Astrocyte of the cerebellum (primary cell): ENCODE results near the gene CPED1.
"Not testable (repeated sequence)": the region's sequence is repeated elsewhere in the genome, so short reads cannot be mapped to it uniquely, and the experiment has no call there.

Source experiments
- DNase-seq: peaks from one replicate; pipeline ENCODE4 v3.0.0-alpha.2; 2011; ENCODE audit warnings: low read depth
- H3K4me3 ChIP-seq: 2 replicates; pipeline ENCODE4 v1.5.1; 2011; ENCODE audit warnings: mild to moderate bottlenecking, low read depth, low read length, moderate library complexity
- in situ Hi-C: cut with HindIII; loops from 2 replicates; pipeline ENCODE4 v1.10.0; 2017; ENCODE audit warnings: low sequenced_read_pairs
- TF ChIP-seq, protein P1 (sequence below): IDR thresholded peaks from 2 replicates; pipeline ENCODE4 v1.5.1; 2012; ENCODE audit warnings: low read length, low read depth, moderate library complexity, mild to moderate bottlenecking; ENCODE audit errors: missing control alignments

The CPED1 gene

DNA sequence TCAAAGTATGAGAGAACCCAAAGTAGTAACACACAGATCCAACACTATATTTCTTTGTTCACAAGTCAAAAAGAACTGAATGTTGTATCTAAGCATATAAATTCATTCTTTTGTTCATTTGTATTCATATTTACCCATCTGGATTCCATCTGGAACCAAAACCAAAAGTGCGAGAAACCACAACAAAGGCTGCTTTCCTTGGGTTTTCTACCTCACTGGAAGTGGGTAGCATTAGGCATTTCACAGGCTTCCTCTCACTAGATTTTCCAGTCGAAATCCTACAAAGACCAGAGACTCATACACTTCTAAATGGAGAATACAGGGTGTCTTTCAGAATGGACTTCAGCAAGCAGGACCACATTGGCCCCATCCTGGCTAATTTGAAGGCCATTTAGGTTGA, 230.5 kb downstream of the CPED1 start:
- TF ChIP-seq, protein P1, sequence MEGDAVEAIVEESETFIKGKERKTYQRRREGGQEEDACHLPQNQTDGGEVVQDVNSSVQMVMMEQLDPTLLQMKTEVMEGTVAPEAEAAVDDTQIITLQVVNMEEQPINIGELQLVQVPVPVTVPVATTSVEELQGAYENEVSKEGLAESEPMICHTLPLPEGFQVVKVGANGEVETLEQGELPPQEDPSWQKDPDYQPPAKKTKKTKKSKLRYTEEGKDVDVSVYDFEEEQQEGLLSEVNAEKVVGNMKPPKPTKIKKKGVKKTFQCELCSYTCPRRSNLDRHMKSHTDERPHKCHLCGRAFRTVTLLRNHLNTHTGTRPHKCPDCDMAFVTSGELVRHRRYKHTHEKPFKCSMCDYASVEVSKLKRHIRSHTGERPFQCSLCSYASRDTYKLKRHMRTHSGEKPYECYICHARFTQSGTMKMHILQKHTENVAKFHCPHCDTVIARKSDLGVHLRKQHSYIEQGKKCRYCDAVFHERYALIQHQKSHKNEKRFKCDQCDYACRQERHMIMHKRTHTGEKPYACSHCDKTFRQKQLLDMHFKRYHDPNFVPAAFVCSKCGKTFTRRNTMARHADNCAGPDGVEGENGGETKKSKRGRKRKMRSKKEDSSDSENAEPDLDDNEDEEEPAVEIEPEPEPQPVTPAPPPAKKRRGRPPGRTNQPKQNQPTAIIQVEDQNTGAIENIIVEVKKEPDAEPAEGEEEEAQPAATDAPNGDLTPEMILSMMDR = no peak
- H3K4me3 ChIP-seq = no peak overlapping the region
- in situ Hi-C loops = no loop called here
- DNase-seq = peak; percentile 73

- H3K4me3 ChIP-seq, in situ Hi-C loops, DNase-seq: not testable (repeated sequence)
Observed at GRCh38 chr7:121221108-121221507, 232.6 kb downstream of the CPED1 start.

GRCh38 chr7:121228779-121229178, 240.3 kb downstream of the CPED1 start:
- no peak overlapping the region for H3K4me3 ChIP-seq
- no peak for DNase-seq
- TF ChIP-seq, protein P1 = no peak
- in situ Hi-C loops = no loop called here

- no peak overlapping the region for H3K4me3 ChIP-seq
- TF ChIP-seq, protein P1 = no peak
- DNase-seq = no peak
- in situ Hi-C loops = no loop called here
Observed at GRCh38 chr7:121235201-121235600, 246.7 kb downstream of the CPED1 start.

DNA sequence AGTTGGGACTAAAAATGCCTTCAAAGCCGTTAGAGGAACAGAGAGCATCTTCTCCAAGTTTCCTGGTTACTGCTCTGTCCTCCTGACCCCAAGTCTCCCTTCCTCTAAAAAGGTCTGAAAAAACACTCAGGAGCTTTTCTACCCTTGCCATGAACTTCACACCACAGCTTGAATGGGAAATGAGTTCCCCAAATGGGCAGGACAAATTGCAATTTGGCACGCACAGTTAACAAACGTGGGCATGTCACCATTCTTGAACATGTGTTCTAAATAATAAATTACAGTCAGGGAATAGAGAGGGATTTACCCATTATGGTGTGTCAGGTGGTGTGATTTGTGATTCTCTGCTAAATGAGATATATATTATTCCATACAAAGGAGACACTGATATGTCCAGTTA, 249.1 kb downstream of the CPED1 start:
- in situ Hi-C loops = no loop called here
- TF ChIP-seq, protein P1 = no peak
- no peak overlapping the region for H3K4me3 ChIP-seq
- DNase-seq = no peak

DNA sequence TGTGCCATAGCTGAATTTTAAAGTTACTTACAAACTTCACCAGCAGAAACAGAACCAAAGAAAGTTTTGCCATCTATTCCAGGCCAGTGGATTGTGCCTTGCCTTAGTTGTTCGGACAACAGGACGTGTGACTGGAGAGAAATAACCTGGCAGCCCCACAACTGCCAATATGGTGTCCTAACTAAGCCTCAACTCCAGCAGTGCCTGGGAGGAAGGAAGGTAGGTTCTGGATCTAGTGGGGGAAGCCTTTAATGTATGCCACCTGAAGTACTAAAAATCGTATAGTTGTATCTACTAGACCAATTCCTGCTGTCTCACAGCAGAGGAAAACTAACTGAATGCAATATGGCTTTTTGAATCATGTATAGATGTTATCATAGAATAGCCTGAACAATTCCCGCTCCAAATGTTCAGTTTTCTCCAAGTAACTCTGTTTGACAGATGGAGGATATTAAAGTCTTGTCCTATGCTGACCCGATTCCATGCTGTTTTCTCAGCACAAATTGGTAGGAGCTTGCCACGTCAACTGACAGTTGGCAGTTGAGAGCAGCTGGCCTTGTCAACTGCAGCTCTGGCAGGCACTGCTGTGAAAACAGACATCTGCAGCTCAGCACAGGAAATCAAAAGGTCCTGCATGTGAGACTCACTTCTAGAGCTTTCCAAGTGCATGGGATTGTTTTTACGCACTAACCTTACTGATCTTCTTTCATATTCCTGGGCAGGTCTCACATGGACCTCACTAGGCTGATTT, 255.8 kb downstream of the CPED1 start:
- TF ChIP-seq, protein P1 = no peak
- in situ Hi-C loops = no loop called here
- DNase-seq = no peak

GRCh38 chr7:121251367-121251766, 262.9 kb downstream of the CPED1 start:
- DNase-seq, in situ Hi-C loops, H3K4me3 ChIP-seq: not testable (repeated sequence)

More for the DNA sequence above, 255.8 kb downstream of the CPED1 start:
- no peak overlapping the region for H3K4me3 ChIP-seq

GRCh38 chr7:121252523-121253235, 264.2 kb downstream of the CPED1 start:
- DNase-seq, H3K4me3 ChIP-seq, in situ Hi-C loops: not testable (repeated sequence)
